C4-2B (cell line): ENCODE measurements around the gene RAB27A.
"Not testable (repeated sequence)": the region's sequence is repeated elsewhere in the genome, so short reads cannot be mapped to it uniquely, and the experiment has no call there.

Experiments used
- H3K27ac ChIP-seq: fragments of 450-650 bp; 2 replicates; pipeline ENCODE4 v1.5.1; 2017
- CTCF ChIP-seq: fragments of 450-650 bp; conservative IDR thresholded peaks from 2 replicates; pipeline ENCODE4 v1.5.1; 2017; ENCODE audit warnings: mild to moderate bottlenecking
- ZFX ChIP-seq: fragments of 450-650 bp; IDR thresholded peaks from 2 replicates; pipeline ENCODE4 v1.6.1; 2017

RAB27A gene

GRCh38 chr15:55320238-55320550 lies 30.6 kb upstream of the RAB27A start:
- H3K27ac ChIP-seq, result no peak overlapping the region
- TF ChIP-seq ZFX, result no peak

DNA sequence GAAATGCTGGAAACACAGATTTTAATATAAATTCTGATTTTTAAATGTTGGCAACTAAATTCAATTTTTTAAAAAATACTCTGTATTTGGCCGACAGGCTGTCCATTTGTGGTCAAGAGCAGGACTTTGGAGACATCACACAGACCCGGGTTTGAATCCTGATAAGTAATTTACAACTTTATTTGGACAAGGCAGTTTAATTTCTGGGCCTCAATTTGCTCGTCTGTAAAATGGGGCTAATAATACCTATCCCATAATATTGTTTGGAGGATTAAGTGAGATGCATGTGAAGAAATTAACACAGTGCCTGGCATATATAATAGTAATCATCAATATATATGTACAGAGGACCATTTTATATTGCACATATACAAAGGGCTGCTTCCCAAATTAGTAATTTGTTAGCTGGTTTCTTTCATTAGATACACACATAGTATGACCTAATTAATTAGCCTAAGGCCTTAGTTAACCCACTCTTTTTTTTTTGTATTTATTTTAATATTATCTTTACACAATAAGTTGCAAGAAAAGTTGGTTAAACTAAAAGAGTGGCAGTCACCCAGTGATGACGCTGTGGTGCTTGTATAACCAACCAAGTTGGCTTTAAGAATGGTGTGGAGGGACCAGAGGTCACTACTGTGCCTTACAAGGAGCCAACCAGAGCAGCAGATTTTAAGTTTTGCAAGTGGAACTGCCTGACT lies 30.1 kb upstream of the RAB27A start:
- H3K27ac ChIP-seq, result peak overlapping the region; percentile 76
- no peak for TF ChIP-seq CTCF
- TF ChIP-seq ZFX, result no peak

DNA sequence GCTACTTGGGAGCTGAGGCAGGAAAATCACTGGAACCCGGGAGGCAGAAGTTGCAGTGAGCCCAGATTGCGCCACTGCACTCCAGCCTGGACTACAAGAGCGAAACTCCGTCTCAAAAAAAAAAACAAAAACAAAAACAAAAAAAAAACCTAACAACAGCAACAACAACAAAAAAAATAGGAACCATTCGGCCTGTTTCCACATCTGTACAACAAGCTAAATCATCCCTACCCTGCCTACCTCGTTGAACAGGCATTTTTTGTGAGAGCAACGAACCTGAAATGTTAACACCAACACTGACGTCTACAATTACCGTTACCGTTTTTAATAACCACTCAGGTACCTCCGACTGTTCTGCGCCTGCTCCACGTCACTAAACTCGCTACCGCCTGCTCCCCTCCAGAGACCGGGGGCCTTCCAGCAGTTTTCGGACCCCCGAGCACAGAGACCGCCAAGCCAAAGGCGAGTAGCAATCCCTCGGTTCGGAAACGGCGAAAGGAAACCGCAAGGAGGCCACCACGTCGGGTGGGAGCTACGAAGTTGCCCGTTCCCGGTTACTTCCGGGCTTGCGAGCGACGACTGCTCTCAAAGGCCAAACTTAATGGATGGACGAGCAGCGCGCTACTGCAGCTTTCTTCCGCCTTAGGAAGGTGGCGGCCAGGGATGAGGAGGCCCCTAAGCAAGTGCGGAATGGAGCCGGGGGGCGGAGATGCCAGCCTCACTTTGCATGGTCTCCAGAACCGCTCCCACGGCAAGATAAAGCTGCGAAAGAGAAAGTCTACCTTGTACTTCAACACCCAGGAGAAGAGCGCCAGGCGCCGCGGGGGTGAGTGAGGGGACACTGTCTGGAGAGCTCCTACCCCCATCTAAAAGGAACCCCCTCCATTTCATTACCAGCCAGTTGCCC lies 29.2 kb upstream of the RAB27A start, which contains the start of the genes PIGB and PIGBOS1:
TSS of gene PIGB (plus strand) at position 635 of the 907 bp plus-strand sequence. CDS start at position 664, 29 bp downstream.
TSS of gene PIGBOS1 (minus strand) at position 536 of the 907 bp plus-strand sequence. CDS start 1,331 bp downstream, outside the sequence.
- H3K27ac ChIP-seq, result peak within 1 kb of the TSS; percentile 76
- TF ChIP-seq CTCF, result no peak
- peak; percentile 67 for TF ChIP-seq ZFX

DNA sequence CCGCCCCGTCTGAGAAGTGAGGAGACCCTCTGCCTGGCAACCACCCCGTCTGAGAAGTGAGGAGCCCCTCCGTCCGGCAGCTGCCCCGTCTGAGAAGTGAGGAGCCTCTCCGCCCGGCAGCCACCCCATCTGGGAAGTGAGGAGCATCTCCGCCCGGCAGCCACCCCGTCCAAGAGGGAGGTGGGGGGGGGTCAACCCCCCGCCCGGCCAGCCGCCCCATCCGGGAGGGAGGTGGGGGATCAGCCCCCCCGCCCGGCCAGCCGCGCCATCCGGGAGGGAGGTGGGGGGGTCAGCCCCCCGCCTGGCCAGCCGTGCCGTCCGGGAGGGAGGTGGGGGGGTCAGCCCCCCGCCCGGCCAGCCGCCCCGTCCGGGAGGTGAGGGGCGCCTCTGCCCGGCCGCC lies 13.2 kb upstream of the RAB27A start:
- not testable (repeated sequence) for H3K27ac ChIP-seq

- TF ChIP-seq CTCF (no peak), ZFX (no peak)
- no peak overlapping the region for H3K27ac ChIP-seq
Measured at GRCh38 chr15:55297315-55297714, 7.7 kb upstream of the RAB27A start.

GRCh38 chr15:55290528-55291057 lies 980 bp upstream of the RAB27A start:
- TF ChIP-seq ZFX (no peak), CTCF (peak; percentile 96)
- H3K27ac ChIP-seq, result peak overlapping the region; percentile 72

- no peak; the same call in 1 of the 2 replicates for TF ChIP-seq ZFX
- no peak for TF ChIP-seq CTCF
- H3K27ac ChIP-seq, result peak overlapping the region; percentile 72
Measured at GRCh38 chr15:55289011-55289745, 435 bp downstream of the RAB27A start.
